HepG2 (cell line): ENCODE data around the gene ARHGEF11. TPM values are rescaled to one million over a fixed set of nuclear protein-coding genes. Genes with fewer than 3 reads are reported as not detected.

Experiments
- ELF3 ChIP-seq: IDR thresholded peaks from 2 replicates; pipeline ENCODE4 v1.6.1; 2016; ENCODE audit warnings: missing genetic modification reagents, missing compliant biosample characterization
- HMG20B ChIP-seq: conservative IDR thresholded peaks from 2 replicates; pipeline ENCODE4 v1.6.1; 2016; ENCODE audit warnings: missing genetic modification reagents, missing compliant biosample characterization
- HOXA3 ChIP-seq: sonication (generic); formaldehyde crosslinking; IDR thresholded peaks from 2 replicates; pipeline ENCODE4 v1.5.0; 2020; ENCODE audit warnings: missing genetic modification reagents
- KDM5B ChIP-seq: sonication (generic); formaldehyde crosslinking; IDR thresholded peaks from 2 replicates; pipeline ENCODE4 v1.4.0; 2020; ENCODE audit warnings: missing genetic modification reagents, mild to moderate bottlenecking, borderline replicate concordance
- KMT2A ChIP-seq: sonication (generic); formaldehyde crosslinking; IDR thresholded peaks from 2 replicates; pipeline ENCODE4 v1.4.0; 2020; ENCODE audit warnings: missing genetic modification reagents
- MIXL1 ChIP-seq: IDR thresholded peaks from 2 replicates; pipeline ENCODE4 v1.6.1; 2016
- MTA3 ChIP-seq: sonication (generic); formaldehyde crosslinking; IDR thresholded peaks from 2 replicates; pipeline ENCODE4 v1.4.0; 2020; ENCODE audit warnings: missing genetic modification reagents
- MTF1 ChIP-seq: sonication (generic); formaldehyde crosslinking; IDR thresholded peaks from 2 replicates; pipeline ENCODE4 v1.5.0; 2020; ENCODE audit warnings: missing genetic modification reagents
- NCOR1 ChIP-seq: fragments of 200-600 bp; sonication (generic); IDR thresholded peaks from 2 replicates; pipeline ENCODE4 v1.7.0; 2017; ENCODE audit warnings: antibody characterized with exemption, low read length, borderline replicate concordance
- NRL ChIP-seq: sonication (generic); formaldehyde crosslinking; IDR thresholded peaks from 2 replicates; pipeline ENCODE4 v1.5.0; 2020; ENCODE audit warnings: missing genetic modification reagents, mild to moderate bottlenecking, moderate library complexity, borderline replicate concordance
- PLRG1 ChIP-seq: fragments of 450-650 bp; conservative IDR thresholded peaks from 2 replicates; pipeline ENCODE4 v1.6.1; 2016
- RBFOX2 ChIP-seq: fragments of 200-400 bp; formaldehyde crosslinking; IDR thresholded peaks from 2 replicates; pipeline ENCODE4 v1.6.1; 2017; ENCODE audit warnings: low read depth, mild to moderate bottlenecking, low read length
- SAP130 ChIP-seq: IDR thresholded peaks from 2 replicates; pipeline ENCODE4 v1.6.1; 2016; ENCODE audit warnings: low read depth
- ZFP91 ChIP-seq: sonication (generic); formaldehyde crosslinking; IDR thresholded peaks from 2 replicates; pipeline ENCODE4 v1.9.0; 2022; ENCODE audit warnings: missing genetic modification reagents, mild to moderate bottlenecking, borderline replicate concordance
- ZFY ChIP-seq: sonication (generic); formaldehyde crosslinking; IDR thresholded peaks from 2 replicates; pipeline ENCODE4 v1.4.0; 2020; ENCODE audit warnings: missing genetic modification reagents
- ZHX1 ChIP-seq: sonication (generic); formaldehyde crosslinking; IDR thresholded peaks from 2 replicates; pipeline ENCODE4 v1.8.1; 2022; ENCODE audit warnings: low read depth, mild to moderate bottlenecking, missing genetic modification reagents
- ZMAT5 ChIP-seq: sonication (generic); formaldehyde crosslinking; IDR thresholded peaks from 2 replicates; pipeline ENCODE4 v1.5.0; 2020; ENCODE audit warnings: mild to moderate bottlenecking, low read depth, missing genetic modification reagents, borderline replicate concordance
- ZNF263 ChIP-seq: sonication (generic); formaldehyde crosslinking; IDR thresholded peaks from 2 replicates; pipeline ENCODE4 v1.4.0; 2020; ENCODE audit warnings: missing genetic modification reagents
- ZNF274 ChIP-seq: sonication (generic); formaldehyde crosslinking; IDR thresholded peaks from 2 replicates; pipeline ENCODE4 v1.5.1; 2020; ENCODE audit warnings: mild to moderate bottlenecking, missing genetic modification reagents
- ZNF331 ChIP-seq: sonication (generic); formaldehyde crosslinking; IDR thresholded peaks from 2 replicates; pipeline ENCODE4 v1.4.0; 2020; ENCODE audit warnings: missing genetic modification reagents
- ZNF572 ChIP-seq: sonication (generic); formaldehyde crosslinking; IDR thresholded peaks from 2 replicates; pipeline ENCODE4 v1.5.1; 2020; ENCODE audit warnings: mild to moderate bottlenecking, missing genetic modification reagents
- ZNF691 ChIP-seq: sonication (generic); formaldehyde crosslinking; IDR thresholded peaks from 2 replicates; pipeline ENCODE4 v1.4.0; 2020; ENCODE audit warnings: missing genetic modification reagents, low read depth, mild to moderate bottlenecking, borderline replicate concordance
- ZNF749 ChIP-seq: sonication (generic); formaldehyde crosslinking; IDR thresholded peaks from 2 replicates; pipeline ENCODE4 v1.8.0; 2022; ENCODE audit warnings: mild to moderate bottlenecking, missing genetic modification reagents, moderate library complexity, borderline replicate concordance
- ZNF776 ChIP-seq: sonication (generic); formaldehyde crosslinking; IDR thresholded peaks from 2 replicates; pipeline ENCODE4 v1.4.0; 2020; ENCODE audit warnings: mild to moderate bottlenecking, missing genetic modification reagents
- ZNF784 ChIP-seq: sonication (generic); formaldehyde crosslinking; IDR thresholded peaks from 2 replicates; pipeline ENCODE4 v1.5.1; 2020; ENCODE audit warnings: missing genetic modification reagents, mild to moderate bottlenecking, borderline replicate concordance
- polyA plus RNA-seq, 8 experiments: library from polyadenylated mRNA; depleted of rRNA in 3 of 8; stranded (reverse) in 7 of 8; unstranded in 1 of 8; fragments of >200 nt; fragmentation: Illumina TruSeq in 4 of 8; extraction: Trizol in 4 of 8; gene quantifications; 2 replicates each; pipeline versions ENCODE4 v1.2.1 to v1.2.3, GENCODE V29; 2011 to 2016; ENCODE audit warnings: low read depth in 4 of 8, missing spikeins in 1 of 8, mixed read lengths in 1 of 8; ENCODE audit not compliant: insufficient read depth in 1 of 8
- total RNA-seq, 5 experiments: library from RNA; depleted of rRNA; stranded (reverse); fragments of >200 nt; fragmentation: Illumina TruSeq; extraction: Trizol; gene quantifications; 2 replicates each; pipeline ENCODE4 v1.2.3, GENCODE V29; 2016; ENCODE audit warnings: low read depth in 1 of 5

Gene ARHGEF11
- total and polyA plus RNA-seq, 2 of the 13 experiments (the other 11 are each of a cell fraction or from before 2014, with no cell fraction given), result 16.5 to 21.2 TPM

- TF ChIP-seq ZFP91 (CRISPR knock-in tag) (peak; percentile 70), HMG20B (no peak), ZNF749 (no peak), MTF1 (CRISPR knock-in tag) (no peak), RBFOX2 (no peak), ZMAT5 (CRISPR knock-in tag) (no peak), SAP130 (CRISPR knock-in tag) (peak; percentile 73), ELF3 (CRISPR knock-in tag) (0 out of 2 replicates have a peak, but pooled peaks have one; percentile 24), ZNF776 (no peak), KDM5B (CRISPR knock-in tag) (peak; percentile 22; the same call in 1 of the 2 replicates), KMT2A (CRISPR knock-in tag) (0 out of 2 replicates have a peak, but pooled peaks have one; percentile 24), NCOR1 (no peak), ZNF331 (CRISPR knock-in tag) (peak; percentile 38; the same call in 1 of the 2 replicates), PLRG1 (no peak), NRL (0 out of 2 replicates have a peak, but pooled peaks have one; percentile 54), ZFY (peak; percentile 31; the same call in 1 of the 2 replicates), ZNF263 (CRISPR knock-in tag) (peak; percentile 57; the same call in 1 of the 2 replicates), ZNF274 (CRISPR knock-in tag) (no peak), HOXA3 (no peak; the same call in 1 of the 2 replicates), MTA3 (CRISPR knock-in tag) (no peak), ZNF691 (0 out of 2 replicates have a peak, but pooled peaks have one; percentile 25), ZHX1 (no peak; the same call in 1 of the 2 replicates), MIXL1 (CRISPR knock-in tag) (no peak), ZNF572 (CRISPR knock-in tag) (0 out of 2 replicates have a peak, but pooled peaks have one; percentile 54), ZNF784 (CRISPR knock-in tag) (no peak)
These were observed 28.6 kb upstream of the ARHGEF11 start (continued) for GRCh38 chr1:157073944-157074685.
